22Rv1 (cell line): Measurements from ENCODE around the gene SLC25A27.
A peak's percentile ranks its signal among the peaks of the same experiment; 100 is the strongest.

Experiments used
- H3K27ac ChIP-seq: fragments of 450-650 bp; 2 replicates; pipeline ENCODE4 v1.5.1; 2017
- CTCF ChIP-seq: fragments of 450-650 bp; IDR thresholded peaks from 2 replicates; pipeline ENCODE4 v1.5.1; 2017; ENCODE audit warnings: mild to moderate bottlenecking
- ZFX ChIP-seq: fragments of 450-650 bp; IDR thresholded peaks from 2 replicates; pipeline ENCODE4 v1.6.1; 2017; ENCODE audit warnings: antibody characterized with exemption, borderline replicate concordance

The SLC25A27 gene

GRCh38 chr6:46674410-46674809 is 21.6 kb downstream of the SLC25A27 start:
- TF ChIP-seq CTCF = no peak
- no peak for TF ChIP-seq ZFX

GRCh38 chr6:46676604-46677313 is 24.0 kb downstream of the SLC25A27 start:
- no peak overlapping the region for H3K27ac ChIP-seq
- TF ChIP-seq ZFX (no peak), CTCF (no peak)

More at GRCh38 chr6:46674410-46674809, 21.6 kb downstream of the SLC25A27 start:
- H3K27ac ChIP-seq = no peak overlapping the region

- TF ChIP-seq ZFX (no peak), CTCF (peak; percentile 62)
- H3K27ac ChIP-seq = no peak overlapping the region
Measured at GRCh38 chr6:46677314-46677654, 24.5 kb downstream of the SLC25A27 start.

- no peak for TF ChIP-seq CTCF
- no peak for TF ChIP-seq ZFX
Measured at GRCh38 chr6:46684771-46685170, 32.0 kb downstream of the SLC25A27 start.

DNA sequence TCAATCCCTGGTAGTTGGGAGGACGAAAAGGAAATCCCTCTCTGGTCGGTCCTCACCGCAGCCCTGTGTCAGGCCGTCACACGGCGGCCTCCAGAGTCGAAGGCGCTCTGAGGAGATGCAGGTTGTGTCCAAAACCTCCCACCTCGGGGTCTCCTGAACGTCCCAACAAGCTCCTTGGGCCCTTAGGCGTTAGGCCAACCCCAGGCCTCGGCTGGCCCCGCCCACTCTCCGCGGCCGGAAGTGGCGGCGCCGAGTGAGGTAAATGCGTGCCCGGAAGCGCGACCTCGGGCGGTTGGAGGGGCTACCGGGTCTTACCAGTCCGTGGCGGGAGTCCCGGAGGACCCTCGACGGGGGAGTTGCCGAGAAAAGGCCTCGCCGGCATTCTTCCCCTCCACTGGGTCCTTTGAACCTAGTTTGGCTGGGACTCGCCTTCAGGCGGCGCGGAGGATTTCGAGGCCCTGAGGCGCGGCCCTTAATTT is 34.9 kb downstream of the SLC25A27 start, which contains the start of gene TDRD6:
Gene TDRD6, plus strand, starts transcription at position 267 of the 479 bp plus-strand sequence. CDS start 244 bp downstream, outside the sequence.
- TF ChIP-seq ZFX = no peak
- no peak for TF ChIP-seq CTCF
- H3K27ac ChIP-seq = no peak within 1 kb of the TSS

More at GRCh38 chr6:46684771-46685170, 32.0 kb downstream of the SLC25A27 start:
- H3K27ac ChIP-seq = no peak overlapping the region

GRCh38 chr6:46688117-46688965 is 35.6 kb downstream of the SLC25A27 start:
- H3K27ac ChIP-seq = no peak overlapping the region
- no peak for TF ChIP-seq ZFX
- no peak for TF ChIP-seq CTCF

GRCh38 chr6:46688966-46689335 is 36.2 kb downstream of the SLC25A27 start:
- H3K27ac ChIP-seq = no peak overlapping the region
- TF ChIP-seq ZFX (no peak), CTCF (no peak)
